ENCODE measurements around the gene TMEFF2.

TMEFF2 gene

DNA sequence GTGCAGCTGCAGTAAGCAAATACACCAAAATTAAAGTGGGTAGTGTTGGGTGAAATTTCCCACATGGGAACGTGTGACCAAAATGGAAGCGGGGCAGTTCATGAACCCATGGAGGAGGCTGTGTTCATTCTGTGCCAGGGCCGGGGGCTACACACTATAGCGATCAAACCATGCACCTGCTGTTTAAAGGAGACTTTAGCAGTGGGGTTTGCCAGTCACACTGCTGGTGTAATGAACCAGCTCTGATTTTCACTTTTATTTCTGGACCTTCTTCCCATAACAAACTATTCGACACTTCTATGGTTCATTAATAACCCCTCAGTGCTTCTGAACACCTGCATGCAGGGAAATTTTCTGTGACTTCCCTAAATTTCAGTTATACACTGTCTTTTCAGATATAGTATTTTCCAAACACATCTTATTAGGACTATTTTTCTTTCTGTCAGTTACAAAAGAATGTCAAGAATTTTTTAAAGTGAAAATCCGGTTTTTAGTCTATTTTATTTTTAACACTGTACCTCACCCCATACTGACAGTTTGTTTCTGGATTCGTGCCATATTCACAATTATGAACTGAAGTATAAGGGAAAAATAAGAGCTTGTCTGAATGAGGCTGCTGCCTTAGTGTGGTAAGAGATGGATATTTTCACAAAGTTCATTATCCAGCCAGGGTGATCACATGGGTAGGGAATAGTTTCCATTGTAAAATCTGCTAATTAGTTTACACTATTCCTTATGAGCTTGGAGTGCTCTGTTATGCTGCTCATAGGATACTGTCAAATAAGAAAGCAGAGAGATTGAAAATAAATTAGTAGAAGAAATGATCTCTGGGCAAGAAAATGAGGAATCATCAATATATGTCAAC lies 236.5 kb downstream of the TMEFF2 start:
- peak; percentile 20 for DNase-seq

DNA sequence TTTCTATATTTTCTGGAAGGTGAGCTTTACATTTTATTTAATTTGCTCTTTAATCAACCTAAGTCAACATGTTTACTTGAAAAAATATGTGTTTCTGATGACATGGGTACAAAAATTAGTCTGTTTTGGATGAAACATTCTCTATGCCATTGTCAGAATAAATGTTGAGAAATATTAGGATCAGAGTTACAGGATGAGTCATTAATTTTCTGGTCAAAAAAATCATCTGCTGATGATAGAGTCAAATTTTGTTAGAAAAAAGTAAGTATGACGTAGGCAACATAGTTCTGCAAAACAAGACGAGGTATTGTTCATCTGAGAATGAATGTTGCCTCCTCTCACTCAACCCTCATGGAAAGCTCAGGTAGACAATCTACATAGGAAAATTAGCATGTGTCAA lies 240.3 kb downstream of the TMEFF2 start:
- DNase-seq, result no peak

GRCh38 chr2:191952515-191953270 lies 242.0 kb downstream of the TMEFF2 start:
- no peak for DNase-seq

- DNase-seq, result no peak
Observed at GRCh38 chr2:191951832-191952231, 242.9 kb downstream of the TMEFF2 start.

DNA sequence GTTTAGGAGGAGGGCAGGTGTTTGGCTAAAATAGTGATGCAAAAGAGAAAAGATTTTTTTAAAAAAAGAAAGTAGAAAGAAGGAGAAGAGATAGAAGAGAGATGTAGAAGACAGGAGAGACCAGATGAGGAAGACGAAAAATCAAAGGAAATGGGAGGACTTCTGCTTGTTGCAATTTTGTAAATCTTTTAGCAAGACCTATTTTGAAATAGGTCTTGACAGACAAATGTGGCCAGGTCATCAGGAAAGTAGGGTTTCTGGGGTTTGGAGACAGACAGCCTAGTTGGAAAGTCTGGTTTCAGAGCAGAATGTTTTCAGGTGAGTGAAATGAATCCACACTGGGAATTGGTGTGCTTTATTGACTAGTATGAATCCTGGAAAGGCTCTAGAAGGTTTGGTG lies 243.4 kb downstream of the TMEFF2 start:
- DNase-seq, result no peak

GRCh38 chr2:191950132-191950874 lies 244.4 kb downstream of the TMEFF2 start:
- DNase-seq, result no peak

DNA sequence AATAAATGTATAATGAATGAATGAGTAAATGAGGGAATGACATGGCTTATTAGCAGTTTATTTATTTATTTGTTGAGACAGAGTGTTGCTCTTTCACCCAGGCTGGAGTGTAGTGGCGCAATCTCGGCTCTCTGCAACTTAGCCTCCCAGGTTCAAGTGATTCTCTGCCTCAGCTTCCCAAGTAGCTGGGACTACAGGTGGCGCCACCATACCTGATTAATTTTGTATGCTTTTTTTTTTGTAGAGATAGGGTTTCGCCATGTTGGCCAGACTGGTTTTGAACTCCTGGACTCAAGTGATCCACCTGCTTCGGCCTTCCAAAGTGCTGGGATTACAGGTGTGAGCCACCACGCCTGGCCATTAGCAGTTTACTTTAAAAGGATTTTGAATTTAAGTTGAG lies 247.5 kb downstream of the TMEFF2 start:
- DNase-seq, result no peak

DNA sequence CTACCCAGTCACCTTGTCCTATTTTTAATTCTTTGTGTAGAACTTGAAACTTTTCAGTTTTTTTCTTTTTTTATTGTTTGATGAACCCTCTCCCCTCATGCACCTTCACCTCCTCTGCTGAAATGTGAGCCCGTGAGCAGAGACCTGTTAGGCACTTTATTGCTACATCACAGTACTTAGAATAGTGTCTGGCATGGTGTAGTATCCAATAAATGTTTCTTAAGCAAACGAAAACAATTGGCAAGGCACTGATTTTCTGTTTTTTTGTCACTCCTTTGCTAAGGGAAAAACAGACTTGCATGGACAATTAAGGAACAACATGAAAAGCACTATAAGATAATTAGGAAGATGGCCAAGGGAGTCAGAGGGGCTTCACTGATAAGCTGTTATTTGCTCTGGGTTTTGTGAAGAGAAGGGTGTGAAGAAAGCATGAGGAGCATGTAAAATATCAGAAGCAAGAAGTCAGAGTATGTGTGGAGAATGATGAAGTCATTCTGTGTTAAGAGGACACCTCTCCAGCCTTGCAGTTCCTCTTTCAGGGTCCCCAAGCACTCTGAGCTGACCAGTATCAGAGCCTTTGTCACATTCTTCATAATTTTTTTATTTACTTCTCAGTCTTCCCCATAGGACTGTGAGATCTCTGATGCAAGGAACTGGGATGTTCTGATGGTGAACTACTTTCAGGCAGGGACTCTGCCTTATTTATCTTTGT lies 248.1 kb downstream of the TMEFF2 start:
- DNase-seq, result no peak

DNA sequence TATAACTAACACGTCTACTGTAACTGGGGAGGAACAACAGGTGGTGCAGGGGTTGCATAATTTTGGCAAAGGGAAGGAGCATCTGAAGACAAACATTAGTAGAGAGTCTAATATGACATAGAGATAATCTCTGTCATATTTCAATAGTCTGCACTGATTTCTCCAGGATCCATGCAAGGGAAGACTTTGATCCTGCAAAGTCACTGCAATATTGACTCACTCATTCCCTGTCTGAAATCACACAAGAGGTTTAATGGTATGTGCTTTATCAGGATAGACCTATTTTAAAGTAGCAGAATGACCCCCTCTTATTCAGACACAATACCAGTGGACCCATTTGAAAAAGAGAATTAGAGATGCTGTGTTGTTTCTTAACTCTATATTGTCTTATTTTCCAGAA lies 249.1 kb downstream of the TMEFF2 start:
- no peak for DNase-seq

GRCh38 chr2:191942739-191943103 lies 252.0 kb downstream of the TMEFF2 start:
- DNase-seq, result no peak

DNA sequence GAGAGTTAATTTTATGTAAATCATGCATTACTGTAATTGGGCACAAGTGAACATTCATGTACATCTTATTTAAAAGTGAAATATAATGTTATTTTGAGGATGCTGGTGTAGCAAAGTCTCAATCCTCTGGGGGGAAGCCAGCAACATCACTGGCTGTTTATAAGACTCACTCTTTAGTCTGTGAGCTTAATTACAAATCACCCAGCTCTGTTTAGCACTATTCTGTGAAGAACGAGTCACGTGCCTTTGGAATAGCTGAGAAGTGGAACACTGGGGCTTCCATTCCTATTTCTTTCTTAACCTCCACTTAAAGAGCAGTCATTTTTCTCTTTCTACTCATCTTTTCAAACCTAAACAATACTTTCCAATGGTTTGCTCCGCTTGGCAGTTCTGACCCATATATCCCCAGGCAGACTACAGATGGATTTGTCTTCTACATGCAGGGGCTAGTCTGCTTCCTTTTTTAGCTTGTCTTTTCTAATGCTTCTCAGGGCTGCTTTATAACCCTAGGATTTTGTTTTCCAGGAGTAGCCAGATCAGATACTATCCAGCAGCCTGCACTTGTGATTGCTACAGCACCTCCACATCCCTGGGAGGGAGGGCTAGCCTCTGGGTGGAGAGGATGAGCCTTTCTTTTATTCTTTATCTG lies 252.5 kb downstream of the TMEFF2 start:
- no peak for DNase-seq

DNA sequence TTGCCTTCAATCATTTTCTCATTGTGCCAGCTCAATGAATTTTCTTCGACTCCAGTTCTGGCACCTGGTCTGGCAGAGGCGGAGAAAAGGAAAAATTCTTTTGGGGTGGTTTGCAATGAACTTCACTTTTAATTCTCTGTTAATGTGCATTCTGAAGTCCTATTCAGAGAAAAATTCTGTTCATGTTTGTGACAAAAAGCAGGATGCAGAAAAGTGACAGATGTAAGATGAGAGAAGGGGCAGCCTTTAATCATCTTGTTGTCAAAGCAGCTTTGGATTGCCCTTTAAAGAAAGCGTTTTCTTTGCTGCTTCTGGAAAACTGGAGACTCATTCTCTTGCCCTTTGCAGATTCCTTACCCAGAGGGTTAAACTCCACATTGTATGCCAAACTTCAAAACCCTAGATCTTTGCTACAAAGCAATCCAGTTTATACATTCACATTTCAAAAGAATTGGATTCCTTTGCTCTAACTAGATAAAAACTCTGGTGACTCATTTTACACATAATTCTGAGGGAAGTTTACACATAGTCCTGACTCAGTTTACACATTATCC lies 253.3 kb downstream of the TMEFF2 start:
- DNase-seq, result no peak

DNA sequence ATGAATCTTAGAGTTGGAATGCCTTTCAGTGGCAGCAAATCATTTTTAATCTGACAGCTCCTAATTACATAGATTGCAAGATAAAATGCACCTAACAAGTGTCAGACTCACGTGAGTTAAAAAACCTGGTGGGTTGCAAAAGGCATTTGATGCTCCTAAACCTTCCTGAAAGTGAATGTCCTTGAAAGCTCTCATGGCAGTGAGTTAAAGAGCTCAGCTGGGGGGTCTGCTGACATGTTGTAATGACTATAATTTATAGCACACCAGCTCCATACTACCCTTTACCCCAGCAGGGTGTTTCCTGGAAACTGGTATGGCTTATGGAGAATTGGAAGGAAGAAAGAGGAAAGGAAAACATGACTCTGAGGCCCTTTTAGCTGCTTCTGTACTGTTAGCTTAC lies 256.0 kb downstream of the TMEFF2 start:
- DNase-seq, result no peak

- no peak for DNase-seq
Observed at GRCh38 chr2:191936882-191937405, 257.8 kb downstream of the TMEFF2 start.

GRCh38 chr2:191935247-191935646 lies 259.5 kb downstream of the TMEFF2 start:
- DNase-seq, result peak; percentile 94

DNA sequence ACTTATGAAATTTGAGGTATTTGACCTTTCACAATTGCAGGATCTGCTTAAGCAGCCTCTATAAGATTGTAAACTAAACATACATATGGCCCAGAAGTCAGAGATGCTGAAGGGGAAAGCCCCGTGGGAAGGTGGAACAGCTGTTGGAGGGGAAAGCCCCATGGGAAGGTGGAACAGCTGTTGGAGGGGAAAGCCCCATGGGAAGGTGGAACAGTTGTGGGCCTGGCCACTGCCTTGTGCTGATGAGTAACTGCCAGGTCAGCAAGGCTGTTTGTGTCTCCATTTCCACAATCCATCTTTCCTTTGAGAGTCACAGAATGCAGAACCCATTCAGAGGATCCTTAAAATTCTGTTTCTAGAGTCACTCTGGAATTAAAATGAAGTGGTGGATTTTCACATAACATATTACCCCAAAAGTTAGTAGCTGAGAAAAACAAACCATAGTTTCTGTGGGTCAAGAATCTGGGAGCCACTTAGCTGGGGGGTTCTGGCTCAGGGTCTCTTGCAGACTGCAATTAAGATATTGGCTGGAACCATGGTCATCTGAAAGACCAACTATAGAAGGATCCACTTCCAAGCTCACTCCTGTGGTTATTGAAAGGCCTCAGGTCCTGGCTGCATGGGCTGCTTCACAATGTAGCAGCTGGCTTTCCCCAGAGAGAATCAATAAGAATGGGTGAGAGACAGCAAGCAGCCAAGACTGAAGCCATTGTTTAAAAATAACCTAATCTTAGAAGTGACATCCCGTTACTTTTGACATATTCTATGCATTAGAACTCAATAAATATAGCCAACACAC lies 261.2 kb downstream of the TMEFF2 start:
- DNase-seq, result peak; percentile 42

- DNase-seq, result no peak
Observed at GRCh38 chr2:191932286-191932685, 262.4 kb downstream of the TMEFF2 start.

DNA sequence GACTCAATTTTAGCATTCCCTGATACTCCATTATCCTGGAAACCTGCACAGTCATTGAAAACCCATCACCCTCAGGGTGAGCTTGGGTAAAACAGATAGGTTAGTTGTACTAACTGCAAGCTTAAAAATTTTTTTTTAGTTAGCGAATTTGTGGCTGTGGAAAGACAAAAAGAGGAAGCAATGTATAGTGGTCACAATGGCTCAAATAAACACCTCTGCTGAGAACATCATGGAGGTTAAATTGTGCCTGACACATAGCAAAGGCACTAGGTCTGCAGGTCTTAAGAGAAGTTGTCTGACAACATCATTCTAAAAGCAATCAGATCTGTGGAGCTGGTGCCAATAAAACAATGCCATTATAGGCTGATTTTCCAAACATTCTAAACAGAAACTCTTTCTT lies 263.4 kb downstream of the TMEFF2 start:
- DNase-seq, result no peak

GRCh38 chr2:191930205-191930604 lies 264.5 kb downstream of the TMEFF2 start:
- DNase-seq, result no peak

DNA sequence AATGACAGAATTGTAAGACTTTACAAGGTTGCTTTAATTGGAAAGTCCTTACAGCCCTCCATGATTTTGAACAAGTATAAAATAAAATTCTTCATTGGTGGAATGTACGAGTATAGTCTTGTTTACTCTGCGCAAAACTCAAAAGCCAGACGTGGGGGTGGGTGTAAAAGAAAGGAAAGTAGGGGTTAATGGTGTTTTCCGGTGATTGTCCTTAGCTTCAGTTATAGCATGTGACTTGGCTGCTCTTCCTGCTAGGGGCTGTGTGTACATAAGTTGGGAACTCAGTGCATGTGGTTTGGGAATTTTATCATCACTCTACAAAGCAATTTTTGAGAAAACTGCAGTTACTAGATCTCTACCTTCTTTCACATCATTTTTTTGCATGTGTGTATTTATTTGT lies 265.4 kb downstream of the TMEFF2 start:
- no peak for DNase-seq

DNA sequence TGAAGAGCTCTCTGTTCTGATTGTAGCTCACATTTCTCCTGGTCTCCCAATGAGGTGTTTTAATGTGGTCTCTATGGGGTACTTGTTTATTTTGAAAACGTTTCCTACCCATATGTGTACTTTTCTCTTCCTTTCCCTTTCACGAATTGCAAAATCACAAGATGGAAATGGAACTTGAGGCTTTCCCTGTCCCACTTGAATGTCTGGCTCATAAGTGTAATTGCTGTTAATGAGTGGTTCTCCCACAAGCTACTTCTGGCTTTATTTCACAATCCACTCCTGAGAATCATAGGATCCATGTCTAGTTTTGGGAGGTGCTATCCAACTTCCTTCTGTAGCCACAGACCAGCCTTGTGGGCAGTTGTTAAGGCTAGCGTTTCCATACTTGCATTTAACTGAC lies 266.7 kb downstream of the TMEFF2 start:
- no peak for DNase-seq

Data from NCI-H2171 (cell line).